ENCODE measurements around the gene ACBD3. TPM values are rescaled to one million over a fixed set of nuclear protein-coding genes. Genes with fewer than 3 reads are reported as not detected.

ACBD3 gene
- total RNA-seq, 2 donors from 2014 or later = 44.7 to 59.8 TPM

DNA sequence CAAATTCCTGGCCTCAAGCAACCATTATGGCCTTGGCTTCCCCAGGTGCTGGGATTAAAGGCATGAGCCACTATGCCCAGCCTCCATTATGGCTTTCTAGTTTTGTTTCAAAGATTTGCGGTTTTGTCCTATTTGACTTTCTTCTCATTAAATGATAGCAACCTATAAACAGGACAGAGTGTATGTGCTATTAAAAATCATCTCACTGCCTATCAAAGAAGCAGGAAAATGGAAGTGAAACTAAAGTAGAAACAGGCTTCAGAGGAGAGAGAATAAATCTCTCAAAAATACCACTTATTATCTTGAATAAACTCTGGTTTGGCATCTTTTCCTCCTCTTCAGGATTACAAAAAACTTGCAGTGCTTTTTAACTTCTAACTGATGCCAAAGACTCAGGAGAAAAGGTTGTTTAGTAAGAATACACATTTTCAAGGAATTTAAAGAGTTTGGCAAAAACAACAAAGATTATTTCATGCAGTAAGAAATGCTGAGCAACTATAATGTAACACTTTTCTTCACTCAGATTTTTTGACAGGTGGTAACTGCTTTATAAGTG, 28.7 kb downstream of the ACBD3 start:
- H3K27ac ChIP-seq = peak overlapping the region; percentile 8 to 23
- H3K4me3 ChIP-seq = no peak overlapping the region
- no peak for ATAC-seq (ENCODE audit: insufficient number of reproducible peaks, low FRiP score, low read depth)
- no peak for DNase-seq (ENCODE audit: low spot score)
- H3K36me3 ChIP-seq = peaks cover 28% of the 10 kb centered on the region
- TF ChIP-seq, protein P1, sequence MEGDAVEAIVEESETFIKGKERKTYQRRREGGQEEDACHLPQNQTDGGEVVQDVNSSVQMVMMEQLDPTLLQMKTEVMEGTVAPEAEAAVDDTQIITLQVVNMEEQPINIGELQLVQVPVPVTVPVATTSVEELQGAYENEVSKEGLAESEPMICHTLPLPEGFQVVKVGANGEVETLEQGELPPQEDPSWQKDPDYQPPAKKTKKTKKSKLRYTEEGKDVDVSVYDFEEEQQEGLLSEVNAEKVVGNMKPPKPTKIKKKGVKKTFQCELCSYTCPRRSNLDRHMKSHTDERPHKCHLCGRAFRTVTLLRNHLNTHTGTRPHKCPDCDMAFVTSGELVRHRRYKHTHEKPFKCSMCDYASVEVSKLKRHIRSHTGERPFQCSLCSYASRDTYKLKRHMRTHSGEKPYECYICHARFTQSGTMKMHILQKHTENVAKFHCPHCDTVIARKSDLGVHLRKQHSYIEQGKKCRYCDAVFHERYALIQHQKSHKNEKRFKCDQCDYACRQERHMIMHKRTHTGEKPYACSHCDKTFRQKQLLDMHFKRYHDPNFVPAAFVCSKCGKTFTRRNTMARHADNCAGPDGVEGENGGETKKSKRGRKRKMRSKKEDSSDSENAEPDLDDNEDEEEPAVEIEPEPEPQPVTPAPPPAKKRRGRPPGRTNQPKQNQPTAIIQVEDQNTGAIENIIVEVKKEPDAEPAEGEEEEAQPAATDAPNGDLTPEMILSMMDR (IDR thresholded peaks at IDR 0.05) = no peak
- peaks cover 0 to 17% of the 10 kb centered on the region in 2 donors for H3K4me1 ChIP-seq (ENCODE audit: control insufficient read depth in 1 of 2, low read depth in 2 of 2)
- no peaks in the 10 kb centered on the region for H3K9me3 ChIP-seq
- H3K27me3 ChIP-seq (replicated peaks; ENCODE audit: insufficient read depth) = no peaks in the 10 kb centered on the region

DNA sequence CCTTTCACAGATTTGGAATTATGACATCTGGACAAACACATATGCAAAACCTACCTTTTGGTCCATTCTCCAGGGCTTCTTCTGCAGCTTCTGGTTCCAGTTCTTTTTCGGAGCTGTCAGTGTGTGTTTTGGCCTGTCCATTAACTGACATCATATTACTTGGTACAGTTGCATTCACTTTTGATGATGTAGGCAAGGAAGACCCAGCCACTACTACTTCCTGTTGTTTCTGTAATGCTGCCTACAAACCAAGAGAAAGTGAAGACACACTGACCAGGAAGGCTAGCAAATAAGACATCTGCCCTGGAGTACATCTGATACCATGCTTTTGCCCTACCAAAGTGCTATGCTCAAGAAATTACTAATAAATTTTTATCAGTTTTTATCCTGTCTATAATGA, 31.9 kb downstream of the ACBD3 start:
- TF ChIP-seq, protein P1 (IDR thresholded peaks at IDR 0.05) = no peak
- Histone ChIP-seq H3K4me3 (no peak overlapping the region), H3K27ac (no peak overlapping the region), H3K27me3 (replicated peaks; ENCODE audit: insufficient read depth) (no peaks in the 10 kb centered on the region), H3K4me1 (ENCODE audit: control insufficient read depth in 1 of 2, low read depth in 2 of 2) (peaks cover 0 to 17% of the 10 kb centered on the region in 2 donors), H3K36me3 (peaks cover 6% of the 10 kb centered on the region), H3K9me3 (no peaks in the 10 kb centered on the region)
- DNase-seq (ENCODE audit: low spot score) = no peak
- ATAC-seq (ENCODE audit: insufficient number of reproducible peaks, low FRiP score, low read depth) = no peak

DNA sequence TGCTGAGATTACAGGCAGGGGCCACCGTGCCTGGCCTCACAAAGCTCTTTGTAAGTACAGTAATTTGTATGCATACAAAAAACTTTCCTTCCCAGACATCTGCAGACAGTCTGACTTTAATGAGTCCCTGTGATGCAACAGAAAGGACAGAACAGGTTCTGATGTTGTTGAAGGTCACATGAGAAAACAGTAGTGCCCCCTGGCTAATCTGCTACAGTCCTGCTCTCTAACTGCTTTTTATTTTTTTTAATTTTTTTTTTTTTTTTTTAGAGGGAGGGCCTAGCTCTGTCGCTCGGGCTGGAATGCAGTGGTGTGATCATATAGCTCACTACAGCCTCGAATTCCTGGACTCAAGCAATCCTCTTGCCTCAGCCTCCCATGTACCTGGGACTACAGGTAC, 36.7 kb downstream of the ACBD3 start:
- Histone ChIP-seq H3K36me3 (peaks cover 27% of the 10 kb centered on the region), H3K27ac (no peak overlapping the region)

DNA sequence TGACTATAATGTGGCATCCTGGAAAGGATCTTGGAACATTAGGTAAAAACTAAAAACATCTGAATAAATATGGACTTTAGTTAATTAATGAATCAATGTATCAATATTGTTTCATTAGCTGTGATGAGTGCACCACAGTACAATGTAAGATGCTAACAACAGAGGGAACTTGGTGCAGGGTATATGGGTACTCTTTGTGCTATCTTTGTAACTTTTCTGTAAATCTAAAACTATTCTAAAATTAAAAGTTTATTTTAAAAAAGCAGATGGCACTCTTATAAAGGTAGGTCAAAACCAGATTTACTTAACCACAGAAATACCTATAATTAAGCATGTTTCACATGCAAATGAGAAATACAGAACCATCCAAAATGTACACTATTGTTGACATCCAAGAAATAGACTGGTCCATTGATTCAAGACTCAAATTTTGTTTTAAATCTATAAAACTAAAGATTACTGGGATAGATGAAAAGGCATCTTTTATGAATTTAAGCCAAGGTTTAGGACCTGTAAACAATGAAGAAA, 38.4 kb downstream of the ACBD3 start:
- DNase-seq (ENCODE audit: low spot score) (no peak), ATAC-seq (ENCODE audit: insufficient number of reproducible peaks, low FRiP score, low read depth) (no peak)
- H3K27me3 ChIP-seq (replicated peaks; ENCODE audit: insufficient read depth) = no peaks in the 10 kb centered on the region
- peaks cover 34% of the 10 kb centered on the region for H3K36me3 ChIP-seq
- H3K27ac ChIP-seq = no peak overlapping the region
- H3K4me1 ChIP-seq (ENCODE audit: control insufficient read depth in 1 of 2, low read depth in 2 of 2) = no peaks in the 10 kb centered on the region
- TF ChIP-seq, protein P1 (IDR thresholded peaks at IDR 0.05) = no peak
- H3K4me3 ChIP-seq = no peak overlapping the region
- no peaks in the 10 kb centered on the region for H3K9me3 ChIP-seq

More for the DNA sequence above, 36.7 kb downstream of the ACBD3 start:
- TF ChIP-seq, protein P1 (IDR thresholded peaks at IDR 0.05) = no peak
- no peak for ATAC-seq (ENCODE audit: insufficient number of reproducible peaks, low FRiP score, low read depth)
- H3K9me3 ChIP-seq = no peaks in the 10 kb centered on the region
- no peaks in the 10 kb centered on the region for H3K27me3 ChIP-seq (replicated peaks; ENCODE audit: insufficient read depth)
- no peaks in the 10 kb centered on the region for H3K4me1 ChIP-seq (ENCODE audit: control insufficient read depth in 1 of 2, low read depth in 2 of 2)
- no peak overlapping the region for H3K4me3 ChIP-seq
- DNase-seq (ENCODE audit: low spot score) = no peak

DNA sequence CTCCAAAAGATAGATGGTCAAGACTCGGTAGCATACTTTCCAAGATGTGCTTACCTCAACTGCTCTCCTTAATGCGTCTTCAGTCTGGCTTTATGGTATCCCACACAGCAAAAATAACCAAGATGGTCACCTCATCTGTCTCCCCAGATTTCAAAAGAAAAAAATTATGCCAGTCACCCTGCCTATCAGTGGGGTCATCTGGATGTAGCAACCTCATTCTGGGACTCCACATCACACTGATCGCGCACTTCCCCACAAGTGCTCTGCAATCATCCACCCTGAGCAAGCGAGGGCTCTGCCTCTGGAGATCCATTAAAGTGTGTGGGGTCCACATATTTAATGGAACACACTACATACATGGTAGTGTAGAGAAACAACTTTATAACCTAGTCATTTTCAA, 42.5 kb downstream of the ACBD3 start:
- Histone ChIP-seq H3K27ac (no peak overlapping the region), H3K9me3 (no peaks in the 10 kb centered on the region), H3K36me3 (peaks cover 31% of the 10 kb centered on the region), H3K27me3 (replicated peaks; ENCODE audit: insufficient read depth) (no peaks in the 10 kb centered on the region), H3K4me1 (ENCODE audit: control insufficient read depth in 1 of 2, low read depth in 2 of 2) (no peaks in the 10 kb centered on the region), H3K4me3 (no peak overlapping the region)
- ATAC-seq (ENCODE audit: insufficient number of reproducible peaks, low FRiP score, low read depth) = no peak
- TF ChIP-seq, protein P1 (IDR thresholded peaks at IDR 0.05) = no peak
- DNase-seq (ENCODE audit: low spot score) = no peak

All from thoracic aorta (tissue), 2 donors.